Measurements from ENCODE around the gene CPAMD8.

Gene CPAMD8

DNA sequence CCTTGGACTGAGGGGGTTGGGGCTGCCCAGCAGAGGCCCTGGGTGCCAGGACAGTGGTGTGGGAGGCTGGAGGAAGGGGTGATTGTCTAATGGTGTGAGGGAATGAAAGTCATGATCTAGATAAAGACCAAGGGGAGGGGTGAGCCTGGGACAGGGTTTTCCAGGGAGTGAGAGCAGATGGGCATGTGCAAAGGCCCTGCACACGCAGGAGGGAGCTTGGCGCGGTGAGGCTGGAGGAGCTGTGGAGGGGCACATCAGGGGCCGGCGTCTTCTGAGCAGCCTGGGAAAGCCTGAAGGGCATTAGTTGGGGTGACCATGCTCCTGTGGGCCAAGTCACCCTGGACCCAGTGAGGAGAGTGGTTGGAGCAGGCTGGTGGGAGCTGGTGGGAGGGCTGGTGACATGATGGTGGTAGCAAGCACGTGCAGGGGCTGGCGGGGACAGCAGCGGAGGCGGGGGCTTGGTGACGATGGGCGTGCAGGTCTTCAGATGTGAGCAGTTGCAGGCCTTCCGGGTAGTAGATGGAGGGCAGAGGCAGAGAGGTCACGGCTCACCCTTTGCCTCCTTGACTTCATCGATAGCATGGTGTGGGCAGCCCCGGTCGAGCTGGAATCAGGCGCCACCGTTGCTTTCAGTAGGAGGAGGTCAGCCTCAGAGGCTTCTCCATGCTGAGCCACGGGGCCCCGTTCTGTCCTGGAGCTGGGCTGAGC lies 158.0 kb downstream of the CPAMD8 start:
- no peak for DNase-seq

DNA sequence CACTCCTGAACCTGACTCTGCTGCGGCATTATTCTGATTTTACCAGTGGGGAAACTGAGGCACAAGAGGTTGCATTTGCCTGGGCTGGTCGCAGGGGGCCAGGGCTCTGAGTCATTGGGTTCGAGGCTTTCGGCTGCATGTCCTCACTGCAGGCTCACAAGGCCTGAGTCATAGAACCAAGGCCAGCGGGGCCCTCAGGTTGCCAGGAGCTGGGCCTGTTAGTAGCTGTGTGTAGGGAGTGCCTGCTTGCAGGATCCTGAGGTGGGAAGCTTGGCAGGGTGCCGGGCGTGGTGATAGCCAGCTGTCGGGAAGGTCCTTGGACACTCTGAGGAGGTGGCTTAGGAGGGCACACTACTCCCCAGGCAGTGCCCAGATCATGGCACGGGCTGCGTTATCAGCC lies 159.4 kb downstream of the CPAMD8 start:
- DNase-seq = no peak

DNA sequence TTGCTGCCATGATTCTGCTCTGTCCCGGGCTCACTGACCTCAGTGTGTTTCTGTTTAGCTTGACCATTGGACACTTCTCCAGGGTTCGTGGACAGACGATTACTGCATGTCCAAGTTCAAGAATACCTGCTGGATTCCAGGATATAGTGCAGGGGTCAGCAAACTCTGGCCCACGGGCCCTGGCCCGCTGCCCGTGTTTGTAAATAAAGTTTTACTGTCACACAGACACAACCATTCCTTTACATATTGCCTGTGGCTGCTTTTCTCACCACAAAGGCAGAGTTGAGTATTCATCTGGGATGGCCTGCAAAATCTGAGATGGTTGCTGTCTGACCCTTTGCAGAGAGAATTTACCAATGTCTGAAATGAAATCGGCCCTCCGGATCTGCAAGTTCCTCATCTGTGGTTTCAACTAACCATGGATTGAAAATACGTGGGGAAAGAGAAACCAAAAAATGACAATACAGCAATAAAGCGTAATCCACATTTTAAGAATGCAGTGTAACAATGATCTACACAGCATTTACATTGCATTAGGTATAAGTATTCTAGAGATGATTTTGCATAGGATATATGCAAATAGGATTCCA lies 163.7 kb downstream of the CPAMD8 start:
- no peak for DNase-seq

DNA sequence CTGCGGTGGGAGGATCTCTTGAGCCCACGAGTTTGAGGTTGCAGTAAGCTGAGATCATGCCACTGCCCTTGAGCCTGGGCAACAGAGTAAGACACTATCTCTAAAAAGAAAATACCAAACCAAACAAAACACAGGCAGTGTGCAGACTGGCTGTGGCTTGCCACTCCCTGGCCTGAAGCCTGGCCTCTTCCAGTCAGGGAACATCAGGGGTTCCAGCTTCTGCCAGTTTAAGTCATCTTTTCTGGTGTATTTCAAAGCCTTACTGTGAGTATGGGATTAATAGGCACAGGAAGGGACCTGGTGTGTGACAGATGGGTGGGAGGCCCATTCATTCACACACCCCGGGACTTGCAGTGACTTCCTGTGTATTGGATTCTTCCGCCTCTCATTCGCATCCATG lies 164.8 kb downstream of the CPAMD8 start:
- no peak for DNase-seq

DNA sequence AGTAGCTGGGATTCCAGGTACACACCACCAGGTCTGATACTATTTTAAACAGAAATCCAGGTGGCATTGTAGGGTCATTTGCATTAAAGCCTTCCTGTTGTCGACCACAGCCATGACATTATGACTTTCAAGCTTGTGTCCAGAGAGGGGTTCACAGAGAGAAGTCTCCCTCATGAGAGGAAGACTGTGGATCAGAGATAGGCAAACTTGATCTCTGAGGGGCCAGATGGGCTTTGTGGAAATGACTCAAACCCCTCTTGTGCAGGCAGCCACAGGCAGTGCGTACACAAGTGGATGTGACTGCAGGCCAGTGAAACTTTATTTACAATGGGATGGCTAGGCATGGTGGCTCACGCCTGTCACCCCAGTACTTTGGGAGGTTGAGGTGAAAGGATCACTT lies 165.6 kb downstream of the CPAMD8 start:
- no peak for DNase-seq

DNA sequence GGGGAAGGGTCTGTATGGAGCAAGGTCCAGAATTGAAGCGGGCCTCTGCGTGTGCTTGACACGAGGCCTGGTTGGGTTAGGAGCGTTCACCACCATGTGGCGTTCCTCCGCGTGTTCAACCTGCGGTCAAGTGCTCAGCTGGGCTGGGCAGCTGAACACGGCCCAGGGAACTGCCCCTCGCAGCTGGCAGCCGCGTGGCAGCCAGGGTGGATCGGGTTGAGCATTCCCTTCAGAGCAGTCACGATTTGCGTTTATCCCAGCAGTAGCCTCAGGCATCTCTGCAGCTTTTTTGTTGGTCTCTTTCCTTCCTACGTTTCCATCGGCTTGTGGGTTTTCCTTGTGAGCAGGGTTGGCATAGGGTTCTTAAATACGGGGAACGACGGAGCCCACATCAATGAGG lies 166.5 kb downstream of the CPAMD8 start:
- no peak for DNase-seq

DNA sequence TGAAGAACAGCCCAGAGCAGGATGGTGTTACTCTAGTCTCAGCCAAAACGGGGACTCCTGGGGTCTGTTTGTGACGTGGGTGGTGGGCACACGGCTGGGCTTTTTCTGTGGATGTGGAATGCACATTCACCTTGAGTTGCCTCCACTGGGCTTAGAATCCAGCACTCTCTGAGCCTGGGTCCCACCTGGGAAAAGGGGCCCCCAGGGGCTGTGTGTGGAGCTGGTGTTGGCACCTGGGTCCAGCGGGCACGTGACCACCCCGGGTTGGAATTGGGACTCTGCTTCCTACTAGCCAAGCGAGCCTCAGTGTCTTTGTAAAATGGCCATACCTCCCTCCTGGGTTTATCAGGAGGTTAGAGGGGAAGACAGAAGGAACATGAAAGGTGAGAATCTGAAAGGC lies 167.0 kb downstream of the CPAMD8 start:
- no peak for DNase-seq

DNA sequence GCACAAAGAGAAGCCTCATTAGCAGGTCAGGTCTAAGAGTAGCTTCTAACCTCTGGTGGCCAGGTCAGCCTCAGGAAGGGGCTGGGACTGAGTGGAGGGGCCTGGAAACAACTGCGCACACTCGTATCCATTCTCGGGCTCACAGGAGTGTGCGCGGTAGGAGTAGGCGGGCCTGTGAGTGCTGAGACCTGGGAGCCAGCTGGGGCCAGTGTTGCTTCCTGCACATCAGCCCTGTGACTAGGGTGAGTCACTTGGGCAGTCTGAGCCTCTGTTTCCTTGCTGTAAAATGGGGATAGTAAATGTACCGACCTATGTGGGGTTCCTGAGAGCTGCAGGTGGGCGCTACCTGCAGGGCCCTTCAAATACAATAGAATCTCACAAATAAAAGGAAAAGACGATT lies 170.5 kb downstream of the CPAMD8 start:
- DNase-seq = no peak

DNA sequence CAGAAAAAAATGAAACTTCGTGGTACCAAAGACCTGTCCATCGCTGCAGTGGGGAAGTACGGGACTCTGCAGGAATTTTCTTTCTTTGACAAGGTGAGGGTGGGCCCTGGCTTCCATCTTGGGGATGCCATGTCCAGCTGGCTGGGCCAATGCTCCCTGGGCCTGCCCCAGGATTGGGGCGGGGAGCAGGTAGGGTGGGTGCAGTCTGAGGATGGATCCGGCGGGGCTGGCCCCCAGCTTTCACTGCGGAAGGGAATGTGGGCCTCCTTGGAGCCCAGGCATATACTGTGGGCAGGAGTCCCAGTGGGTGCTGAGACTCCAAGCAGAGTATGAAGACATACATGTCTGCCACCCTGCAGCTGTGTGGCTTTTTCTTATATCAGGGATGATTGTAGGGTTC lies 173.5 kb downstream of the CPAMD8 start:
- DNase-seq = no peak

DNA sequence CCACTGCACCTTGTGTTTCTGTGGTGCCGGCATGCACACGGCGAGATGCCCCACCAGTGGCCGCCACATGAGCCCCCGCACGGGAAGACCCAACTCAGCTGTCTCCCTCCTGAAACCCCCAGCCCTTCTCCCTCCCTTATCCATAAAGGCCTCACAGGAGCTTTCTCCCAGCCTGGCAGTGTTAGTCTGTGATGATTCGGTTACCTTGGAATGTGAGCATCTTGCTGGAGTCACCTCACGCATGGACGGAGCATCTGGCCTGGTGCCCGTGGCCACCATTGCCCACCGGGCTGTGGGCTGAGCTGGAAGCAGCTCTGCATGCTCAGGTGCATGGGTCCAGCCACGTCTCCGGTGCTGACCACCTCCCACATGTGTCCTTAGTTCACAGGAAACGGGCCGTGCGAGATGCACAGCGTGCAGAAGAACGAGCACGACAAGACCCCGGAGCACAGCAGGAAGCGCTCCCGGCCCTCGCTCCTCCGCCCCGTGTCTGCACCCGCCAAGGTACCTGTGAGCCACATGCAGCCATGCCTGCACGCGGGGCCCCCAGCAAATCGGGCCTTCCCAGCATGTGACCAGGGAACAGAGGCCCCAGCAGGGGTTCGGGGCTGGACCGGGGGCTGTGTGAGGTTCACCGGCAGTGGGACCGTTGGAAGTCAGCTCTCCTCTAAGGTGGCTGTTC lies 175.4 kb downstream of the CPAMD8 start:
- DNase-seq = no peak

DNA sequence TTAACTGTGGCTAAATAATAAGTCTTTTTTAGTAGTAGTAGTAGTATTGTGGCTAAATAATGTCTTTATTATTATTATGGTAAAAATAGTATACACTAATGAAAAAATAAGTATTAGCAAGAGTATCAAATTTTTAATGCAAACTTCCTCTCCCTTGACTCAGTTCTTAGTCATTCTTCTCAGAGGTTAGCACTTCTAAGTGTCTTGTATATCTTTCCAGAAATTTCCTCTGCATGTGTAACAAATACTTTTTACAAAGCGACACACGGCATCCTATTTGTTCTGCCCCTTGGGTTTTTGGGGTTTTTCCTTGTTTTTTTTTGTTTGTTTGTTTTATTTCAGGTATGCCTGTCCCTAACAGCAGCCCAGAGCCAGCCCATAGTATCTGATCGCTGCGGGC lies 176.5 kb downstream of the CPAMD8 start:
- DNase-seq = no peak

DNA sequence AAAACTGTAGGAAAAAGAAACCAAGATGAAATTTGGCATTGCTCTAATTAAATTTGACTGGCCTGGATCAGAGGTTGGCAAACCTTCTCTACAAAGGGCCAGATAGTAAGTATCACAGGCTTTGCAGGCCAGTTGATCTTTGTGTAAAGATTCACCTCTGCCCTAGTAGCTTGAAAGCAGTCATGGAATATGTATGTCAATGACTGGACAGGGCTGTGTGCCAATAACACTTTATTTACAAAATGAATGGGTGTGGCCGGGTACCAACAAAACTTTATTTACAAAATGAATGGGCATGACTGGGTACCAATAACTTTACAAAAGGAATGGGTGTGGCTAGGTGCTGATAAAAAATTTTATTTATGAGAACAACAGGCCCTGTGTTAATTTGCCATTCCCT lies 177.4 kb downstream of the CPAMD8 start:
- DNase-seq = no peak

DNA sequence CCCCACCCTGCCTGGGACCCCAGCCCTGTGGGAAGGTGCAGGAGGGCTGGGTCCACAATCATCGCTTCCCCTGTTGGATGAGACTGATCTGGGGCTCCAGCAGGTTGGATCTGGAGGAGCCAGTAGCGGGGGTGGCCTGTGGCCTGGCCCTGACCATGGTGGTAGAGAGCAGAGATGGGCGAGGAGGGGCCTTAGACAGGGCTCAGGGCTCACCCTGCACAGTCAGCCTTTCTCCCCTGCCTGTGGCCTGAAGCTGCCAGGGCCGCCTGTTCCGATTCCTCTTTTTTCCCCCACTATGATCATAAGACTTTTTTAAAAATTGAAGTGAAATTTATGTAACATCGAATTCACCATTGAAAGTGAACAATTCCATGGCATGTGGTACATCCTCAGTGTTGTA lies 179.2 kb downstream of the CPAMD8 start:
- DNase-seq = no peak

DNA sequence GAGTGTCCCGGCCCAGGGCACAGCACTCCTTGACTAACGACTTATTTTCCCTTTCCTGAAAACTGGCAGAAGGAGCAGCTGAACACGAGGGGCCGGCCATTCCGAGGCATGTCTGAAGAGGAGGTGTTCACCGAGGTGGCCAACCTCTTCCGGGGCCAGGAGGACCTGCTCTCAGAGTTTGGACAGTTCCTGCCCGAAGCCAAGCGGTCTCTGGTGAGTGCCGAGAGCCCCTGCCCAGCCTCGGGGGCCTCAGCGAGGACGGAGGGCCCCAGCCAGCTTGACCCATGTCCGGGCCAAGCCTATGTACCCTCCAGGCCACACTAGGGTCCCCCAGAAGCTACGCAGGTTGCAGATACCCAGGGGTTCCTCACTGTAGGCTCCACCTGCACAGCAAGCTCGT lies 179.7 kb downstream of the CPAMD8 start:
- no peak for DNase-seq

Measured in stimulated activated naive CD4-positive, alpha-beta T cell (primary cell).